Central memory CD8-positive, alpha-beta T cell (primary cell): ENCODE measurements around the gene HIRA.

Source experiments
- ATAC-seq: fragments of 150-1000 bp; cut with Tn5 transposase; replicated peaks from 2 replicates; pipeline ENCODE4 v1.10.0; 2022; ENCODE audit warnings: mild to moderate bottlenecking, moderate FRiP score, moderate number of reproducible peaks; ENCODE audit not compliant: poor library complexity, severe bottlenecking; ENCODE audit errors: extremely low read depth
- DNase-seq, 2 donors: peaks; one replicate each; pipeline ENCODE4 v3.0.0; 2021; ENCODE audit warnings: low spot score in 2 of 2
- H3K27ac Mint-ChIP-seq: one replicate; pipeline ENCODE4 v1.8.0; 2022; ENCODE audit warnings: low read depth, mild to moderate bottlenecking, moderate library complexity, mixed read lengths
- H3K27me3 Mint-ChIP-seq: one replicate; pipeline ENCODE4 v1.8.0; 2022; ENCODE audit warnings: mixed read lengths
- H3K36me3 Mint-ChIP-seq: one replicate; pipeline ENCODE4 v1.8.0; 2022; ENCODE audit warnings: mild to moderate bottlenecking, moderate library complexity, mixed read lengths; ENCODE audit not compliant: insufficient read depth
- H3K4me1 Mint-ChIP-seq: one replicate; pipeline ENCODE4 v1.8.0; 2022; ENCODE audit warnings: mixed read lengths
- H3K4me3 Mint-ChIP-seq: one replicate; pipeline ENCODE4 v1.8.0; 2022; ENCODE audit warnings: mild to moderate bottlenecking, moderate library complexity, mixed read lengths
- H3K9me3 Mint-ChIP-seq: one replicate; pipeline ENCODE4 v1.8.0; 2022; ENCODE audit warnings: mixed read lengths

Gene HIRA, protein sequence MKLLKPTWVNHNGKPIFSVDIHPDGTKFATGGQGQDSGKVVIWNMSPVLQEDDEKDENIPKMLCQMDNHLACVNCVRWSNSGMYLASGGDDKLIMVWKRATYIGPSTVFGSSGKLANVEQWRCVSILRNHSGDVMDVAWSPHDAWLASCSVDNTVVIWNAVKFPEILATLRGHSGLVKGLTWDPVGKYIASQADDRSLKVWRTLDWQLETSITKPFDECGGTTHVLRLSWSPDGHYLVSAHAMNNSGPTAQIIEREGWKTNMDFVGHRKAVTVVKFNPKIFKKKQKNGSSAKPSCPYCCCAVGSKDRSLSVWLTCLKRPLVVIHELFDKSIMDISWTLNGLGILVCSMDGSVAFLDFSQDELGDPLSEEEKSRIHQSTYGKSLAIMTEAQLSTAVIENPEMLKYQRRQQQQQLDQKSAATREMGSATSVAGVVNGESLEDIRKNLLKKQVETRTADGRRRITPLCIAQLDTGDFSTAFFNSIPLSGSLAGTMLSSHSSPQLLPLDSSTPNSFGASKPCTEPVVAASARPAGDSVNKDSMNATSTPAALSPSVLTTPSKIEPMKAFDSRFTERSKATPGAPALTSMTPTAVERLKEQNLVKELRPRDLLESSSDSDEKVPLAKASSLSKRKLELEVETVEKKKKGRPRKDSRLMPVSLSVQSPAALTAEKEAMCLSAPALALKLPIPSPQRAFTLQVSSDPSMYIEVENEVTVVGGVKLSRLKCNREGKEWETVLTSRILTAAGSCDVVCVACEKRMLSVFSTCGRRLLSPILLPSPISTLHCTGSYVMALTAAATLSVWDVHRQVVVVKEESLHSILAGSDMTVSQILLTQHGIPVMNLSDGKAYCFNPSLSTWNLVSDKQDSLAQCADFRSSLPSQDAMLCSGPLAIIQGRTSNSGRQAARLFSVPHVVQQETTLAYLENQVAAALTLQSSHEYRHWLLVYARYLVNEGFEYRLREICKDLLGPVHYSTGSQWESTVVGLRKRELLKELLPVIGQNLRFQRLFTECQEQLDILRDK

DNA sequence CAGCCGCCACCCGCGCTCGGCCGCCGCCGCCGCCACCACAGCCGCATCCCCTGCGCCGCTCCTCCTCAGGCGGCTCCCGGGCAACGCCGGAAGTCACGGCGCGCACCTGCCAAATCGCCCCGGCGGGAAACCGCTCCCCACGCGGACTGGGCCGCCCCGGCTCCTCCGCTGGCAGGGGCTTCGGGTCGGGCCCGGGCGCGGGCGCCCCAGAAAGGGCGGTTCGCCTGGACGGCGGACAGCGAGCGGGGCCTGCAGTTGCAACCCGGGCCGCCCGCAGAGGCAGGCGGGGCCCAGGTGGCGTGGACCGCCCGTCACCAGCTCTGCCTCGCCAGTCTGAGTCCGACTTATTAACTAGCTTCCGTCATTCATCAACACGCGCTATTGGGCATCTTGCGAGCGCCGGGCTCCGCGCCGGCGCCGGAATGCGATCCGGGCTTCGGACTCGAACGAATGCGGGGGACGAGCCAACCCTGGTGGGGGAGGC, at the start of gene HIRA:
HIRA (minus strand) TSS at position 85 of the 484 bp plus-strand sequence. CDS start 257 bp downstream, outside the sequence.
- H3K27me3 Mint-ChIP-seq, result no peaks in the 10 kb centered on the region
- peak; percentile 80 to 88 for DNase-seq
- H3K9me3 Mint-ChIP-seq, result no peaks in the 10 kb centered on the region
- H3K4me3 Mint-ChIP-seq, result peak within 1 kb of the TSS; percentile 88
- H3K4me1 Mint-ChIP-seq, result peaks cover 38% of the 10 kb centered on the region
- ATAC-seq, result peak; percentile 60
- H3K27ac Mint-ChIP-seq, result peak within 1 kb of the TSS; percentile 87
- H3K36me3 Mint-ChIP-seq, result peaks cover 35% of the 10 kb centered on the region

DNA sequence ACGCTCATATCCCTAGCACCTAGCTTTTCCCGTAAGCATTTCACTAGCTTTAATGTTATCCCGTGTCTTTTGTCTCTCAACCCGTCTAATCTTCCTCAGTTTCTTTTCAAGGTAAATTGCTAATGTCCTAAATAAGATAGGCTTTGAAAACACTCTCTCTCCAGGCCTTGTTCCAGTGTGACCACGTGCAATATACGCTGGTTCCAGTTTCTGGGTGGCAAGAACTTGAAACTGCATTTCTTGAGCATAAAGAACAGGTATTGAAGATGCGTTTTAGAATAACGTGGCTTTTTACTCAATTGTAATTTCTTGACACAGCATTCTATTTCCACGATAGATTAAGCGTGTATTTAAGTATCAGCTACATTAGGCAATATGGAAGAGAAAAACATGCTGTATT, 49.3 kb upstream of the HIRA start:
- H3K4me3 Mint-ChIP-seq, result peak overlapping the region; percentile 93
- peaks cover 8% of the 10 kb centered on the region for H3K36me3 Mint-ChIP-seq
- no peaks in the 10 kb centered on the region for H3K27me3 Mint-ChIP-seq
- ATAC-seq (no peak), DNase-seq (no peak)
- H3K27ac Mint-ChIP-seq, result no peak overlapping the region
- H3K4me1 Mint-ChIP-seq, result peaks cover 35% of the 10 kb centered on the region
- H3K9me3 Mint-ChIP-seq, result no peaks in the 10 kb centered on the region

- ATAC-seq (no peak), DNase-seq (no peak)
- H3K36me3 Mint-ChIP-seq, result peaks cover 7% of the 10 kb centered on the region
- H3K4me1 Mint-ChIP-seq, result peaks cover 42% of the 10 kb centered on the region
- no peaks in the 10 kb centered on the region for H3K27me3 Mint-ChIP-seq
- H3K9me3 Mint-ChIP-seq, result no peaks in the 10 kb centered on the region
- H3K4me3 Mint-ChIP-seq, result peak overlapping the region; percentile 93
- H3K27ac Mint-ChIP-seq, result peak overlapping the region; percentile 98
Measured at GRCh38 chr22:19480173-19480568, 48.6 kb upstream of the HIRA start.

- DNase-seq, result peak; percentile 83 to 92
- no peaks in the 10 kb centered on the region for H3K27me3 Mint-ChIP-seq
- peak within 1 kb of the TSS; percentile 93 for H3K4me3 Mint-ChIP-seq
- no peaks in the 10 kb centered on the region for H3K9me3 Mint-ChIP-seq
- peak; percentile 94 for ATAC-seq
- peaks cover 7% of the 10 kb centered on the region for H3K36me3 Mint-ChIP-seq
- H3K4me1 Mint-ChIP-seq, result peaks cover 43% of the 10 kb centered on the region
- peak within 1 kb of the TSS; percentile 98 for H3K27ac Mint-ChIP-seq
Measured at GRCh38 chr22:19479355-19480172, 48.0 kb upstream of the HIRA start, which contains the start of gene CDC45. TSS of gene CDC45 (plus strand) at chr22:19479920. CDS start at chr22:19479969, 49 bp downstream.

GRCh38 chr22:19478901-19479354, 47.4 kb upstream of the HIRA start, which contains the start of gene UFD1:
TSS of gene UFD1 (minus strand) at chr22:19479193. CDS start at chr22:19479085, 108 bp downstream.
- H3K27me3 Mint-ChIP-seq, result no peaks in the 10 kb centered on the region
- H3K27ac Mint-ChIP-seq, result peak within 1 kb of the TSS; percentile 98
- no peaks in the 10 kb centered on the region for H3K9me3 Mint-ChIP-seq
- H3K36me3 Mint-ChIP-seq, result peaks cover 10% of the 10 kb centered on the region
- ATAC-seq (peak; percentile 59), DNase-seq (peak; percentile 71 to 76)
- peak within 1 kb of the TSS; percentile 93 for H3K4me3 Mint-ChIP-seq
- peaks cover 43% of the 10 kb centered on the region for H3K4me1 Mint-ChIP-seq

DNA sequence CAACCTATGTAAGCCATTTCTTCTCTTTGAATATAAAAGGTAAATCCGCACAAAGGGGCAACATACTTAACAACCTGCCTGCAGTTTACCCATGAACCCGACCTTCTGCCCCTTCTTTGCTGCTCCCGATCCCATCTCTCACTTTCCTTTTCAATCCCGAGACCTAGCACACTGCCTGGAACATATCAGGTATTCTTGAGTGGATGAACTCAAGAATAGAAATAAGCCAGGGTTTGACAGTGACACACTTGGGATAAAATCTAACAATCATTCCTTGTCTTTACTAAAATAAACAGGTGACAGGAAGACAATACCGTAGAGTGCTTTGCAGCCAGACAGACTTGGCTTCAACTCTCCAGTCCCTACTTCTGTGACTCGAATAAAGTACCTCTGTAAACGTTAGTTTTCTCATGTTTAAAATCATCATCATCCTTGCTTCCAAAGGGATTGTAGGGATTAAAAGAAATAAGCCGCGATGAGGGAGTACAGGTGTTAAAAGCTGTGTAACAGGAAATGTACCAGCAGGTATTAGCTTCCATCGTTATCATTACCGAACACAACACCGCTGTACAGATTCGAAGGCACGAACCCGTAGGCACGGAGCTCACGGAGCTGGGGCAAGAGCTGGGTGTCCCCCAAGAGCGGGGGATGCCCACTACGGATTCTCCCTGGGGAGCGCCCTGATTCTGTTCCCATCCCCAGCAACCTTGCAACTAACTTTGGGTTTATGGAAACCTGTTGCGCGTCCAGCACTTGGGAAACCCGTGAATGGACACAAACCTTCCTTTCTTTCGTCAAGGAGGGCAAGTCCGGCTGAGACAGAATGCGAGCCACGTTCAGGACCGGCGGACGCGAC, 46.7 kb upstream of the HIRA start:
- Mint-ChIP-seq H3K9me3 (no peaks in the 10 kb centered on the region), H3K27me3 (no peaks in the 10 kb centered on the region), H3K4me3 (peak overlapping the region; percentile 93), H3K27ac (peak overlapping the region; percentile 98), H3K4me1 (peaks cover 43% of the 10 kb centered on the region), H3K36me3 (peaks cover 13% of the 10 kb centered on the region)
- ATAC-seq, result no peak
- no peak for DNase-seq

GRCh38 chr22:19477321-19478044, 46.0 kb upstream of the HIRA start:
- Mint-ChIP-seq H3K27me3 (no peaks in the 10 kb centered on the region), H3K4me3 (peak overlapping the region; percentile 93), H3K9me3 (no peaks in the 10 kb centered on the region), H3K27ac (peak overlapping the region; percentile 98), H3K4me1 (peaks cover 43% of the 10 kb centered on the region), H3K36me3 (peaks cover 14% of the 10 kb centered on the region)
- ATAC-seq (no peak), DNase-seq (no peak)

GRCh38 chr22:19476023-19476422, 44.5 kb upstream of the HIRA start:
- H3K36me3 Mint-ChIP-seq, result peaks cover 21% of the 10 kb centered on the region
- H3K4me1 Mint-ChIP-seq, result peaks cover 43% of the 10 kb centered on the region
- DNase-seq, result no peak
- no peak overlapping the region for H3K4me3 Mint-ChIP-seq
- no peak overlapping the region for H3K27ac Mint-ChIP-seq
- no peaks in the 10 kb centered on the region for H3K27me3 Mint-ChIP-seq
- no peaks in the 10 kb centered on the region for H3K9me3 Mint-ChIP-seq
- ATAC-seq, result no peak

- Mint-ChIP-seq H3K27ac (peak overlapping the region; percentile 61), H3K4me3 (no peak overlapping the region), H3K36me3 (peaks cover 33% of the 10 kb centered on the region), H3K4me1 (peaks cover 34% of the 10 kb centered on the region), H3K9me3 (no peaks in the 10 kb centered on the region), H3K27me3 (no peaks in the 10 kb centered on the region)
- DNase-seq (no peak), ATAC-seq (no peak)
Measured at GRCh38 chr22:19473578-19473977, 42.0 kb upstream of the HIRA start.

DNA sequence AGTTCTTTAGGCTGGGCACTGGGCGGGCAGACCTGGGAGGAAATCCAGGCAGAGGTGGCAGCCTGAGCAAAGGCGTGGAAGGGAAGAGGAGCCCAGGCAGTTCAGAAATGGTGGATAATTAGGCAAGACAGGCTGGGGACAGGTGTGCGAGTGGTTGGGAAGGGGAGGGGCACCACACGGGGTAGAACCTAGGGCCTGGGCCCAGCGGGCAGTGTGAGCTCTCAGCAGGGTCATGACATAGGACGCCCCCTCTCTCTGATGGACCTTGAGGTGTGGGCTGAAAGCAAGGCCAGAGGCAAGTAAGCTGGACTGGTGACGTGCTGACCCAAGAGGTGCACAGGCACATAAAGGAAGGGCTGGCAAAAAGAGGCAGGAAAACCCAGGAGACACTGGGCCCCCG, 40.7 kb upstream of the HIRA start:
- Mint-ChIP-seq H3K9me3 (no peaks in the 10 kb centered on the region), H3K4me1 (peaks cover 25% of the 10 kb centered on the region), H3K36me3 (peaks cover 41% of the 10 kb centered on the region), H3K27me3 (no peaks in the 10 kb centered on the region), H3K27ac (no peak overlapping the region), H3K4me3 (no peak overlapping the region)
- no peak for DNase-seq
- no peak for ATAC-seq
